DND-41 (cell line): Measurements from ENCODE around the gene SLC6A7.

Experiments
- ATAC-seq: fragments of 200-7000 bp; cut with Tn5 transposase; 3 replicates; pipeline ENCODE4 v1.9.1; 2021; ENCODE audit warnings: low read depth; ENCODE audit not compliant: insufficient read depth
- DNase-seq: peaks from one replicate; pipeline ENCODE4 v3.0.0-alpha.2; 2020
- H2AFZ ChIP-seq: 2 replicates; pipeline ENCODE4 v1.6.0; 2012; ENCODE audit warnings: low read depth, low read length
- H3K27ac ChIP-seq: 2 replicates; pipeline ENCODE4 v1.5.1; 2012; ENCODE audit warnings: low read length, inconsistent platforms
- H3K27me3 ChIP-seq: fragments of 200-600 bp; sonication (generic); 2 replicates; pipeline ENCODE4 v1.6.0; 2012; ENCODE audit warnings: low read length, mild to moderate bottlenecking, inconsistent platforms; ENCODE audit not compliant: insufficient read depth, poor library complexity
- H3K36me3 ChIP-seq: 2 replicates; pipeline ENCODE4 v1.5.1; 2012; ENCODE audit warnings: low read length, inconsistent platforms; ENCODE audit not compliant: insufficient read depth
- H3K4me1 ChIP-seq: 2 replicates; pipeline ENCODE4 v1.5.1; 2012; ENCODE audit warnings: mild to moderate bottlenecking, low read length; ENCODE audit not compliant: insufficient read depth
- H3K4me2 ChIP-seq: 2 replicates; pipeline ENCODE4 v1.6.0; 2012; ENCODE audit warnings: mild to moderate bottlenecking, moderate library complexity, low read length, inconsistent platforms; ENCODE audit not compliant: insufficient read depth
- H3K4me3 ChIP-seq, 2 experiments: fragments of 200-600 bp in 1 of 2; shearing (Covaris generic) in 1 of 2; 2 replicates each; pipeline ENCODE4 v1.5.1; 2012 to 2016; ENCODE audit warnings: inconsistent platforms in 2 of 2, low read length in 2 of 2, mild to moderate bottlenecking in 2 of 2, low read depth in 1 of 2, moderate library complexity in 1 of 2
- H3K79me2 ChIP-seq: 2 replicates; pipeline ENCODE4 v1.6.0; 2012; ENCODE audit warnings: low read length, inconsistent platforms; ENCODE audit not compliant: insufficient read depth
- H3K9ac ChIP-seq: 2 replicates; pipeline ENCODE4 v1.6.0; 2012; ENCODE audit warnings: low read depth, mild to moderate bottlenecking, inconsistent platforms, low read length, moderate library complexity
- H3K9me3 ChIP-seq: 2 replicates; pipeline ENCODE4 v1.5.1; 2012; ENCODE audit warnings: low read length, moderate library complexity, mild to moderate bottlenecking, inconsistent platforms; ENCODE audit not compliant: insufficient read depth, severe bottlenecking
- H4K20me1 ChIP-seq: 2 replicates; pipeline ENCODE4 v1.6.0; 2012; ENCODE audit warnings: low read length; ENCODE audit not compliant: insufficient read depth
- EZH2 ChIP-seq: IDR thresholded peaks from 3 replicates; pipeline ENCODE4 v1.6.1; 2012; ENCODE audit warnings: borderline replicate concordance, low read depth, mild to moderate bottlenecking, moderate library complexity, low read length, inconsistent platforms; ENCODE audit not compliant: severe bottlenecking
- TF ChIP-seq, protein P1 (sequence below): IDR thresholded peaks from 2 replicates; pipeline ENCODE4 v1.5.1; 2012; ENCODE audit warnings: borderline replicate concordance, low read length, moderate library complexity, mild to moderate bottlenecking; ENCODE audit not compliant: poor library complexity, severe bottlenecking; ENCODE audit errors: extremely low read depth

Gene SLC6A7

DNA sequence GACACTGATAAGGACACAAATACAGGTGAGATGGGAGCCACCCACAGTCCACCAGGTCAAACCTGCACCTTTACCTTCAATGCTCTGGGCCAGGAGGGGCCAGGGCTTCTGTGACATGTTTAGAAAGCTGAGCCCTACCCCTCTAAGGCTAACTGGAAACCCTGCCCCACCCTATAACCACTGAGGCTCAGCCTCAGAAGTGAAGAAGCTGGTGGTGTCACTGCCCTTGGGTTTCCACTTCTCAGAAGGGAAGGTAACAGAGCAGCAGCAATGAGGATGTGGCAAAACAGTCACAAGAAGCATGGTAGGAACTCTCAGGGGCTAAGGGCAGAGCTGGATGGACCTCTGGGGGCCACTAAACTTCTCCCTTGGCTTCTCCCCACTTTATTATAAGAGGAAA is 40.2 kb upstream of the SLC6A7 start:
- ATAC-seq (peak; percentile 68), DNase-seq (peak; percentile 33)
- TF ChIP-seq, protein P1, sequence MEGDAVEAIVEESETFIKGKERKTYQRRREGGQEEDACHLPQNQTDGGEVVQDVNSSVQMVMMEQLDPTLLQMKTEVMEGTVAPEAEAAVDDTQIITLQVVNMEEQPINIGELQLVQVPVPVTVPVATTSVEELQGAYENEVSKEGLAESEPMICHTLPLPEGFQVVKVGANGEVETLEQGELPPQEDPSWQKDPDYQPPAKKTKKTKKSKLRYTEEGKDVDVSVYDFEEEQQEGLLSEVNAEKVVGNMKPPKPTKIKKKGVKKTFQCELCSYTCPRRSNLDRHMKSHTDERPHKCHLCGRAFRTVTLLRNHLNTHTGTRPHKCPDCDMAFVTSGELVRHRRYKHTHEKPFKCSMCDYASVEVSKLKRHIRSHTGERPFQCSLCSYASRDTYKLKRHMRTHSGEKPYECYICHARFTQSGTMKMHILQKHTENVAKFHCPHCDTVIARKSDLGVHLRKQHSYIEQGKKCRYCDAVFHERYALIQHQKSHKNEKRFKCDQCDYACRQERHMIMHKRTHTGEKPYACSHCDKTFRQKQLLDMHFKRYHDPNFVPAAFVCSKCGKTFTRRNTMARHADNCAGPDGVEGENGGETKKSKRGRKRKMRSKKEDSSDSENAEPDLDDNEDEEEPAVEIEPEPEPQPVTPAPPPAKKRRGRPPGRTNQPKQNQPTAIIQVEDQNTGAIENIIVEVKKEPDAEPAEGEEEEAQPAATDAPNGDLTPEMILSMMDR, result no peak
- no peak for TF ChIP-seq EZH2
- Histone ChIP-seq H3K9ac (no peak overlapping the region), H3K36me3 (no peaks in the 10 kb centered on the region), H3K27me3 (no peaks in the 10 kb centered on the region), H3K4me3 (no peak overlapping the region), H3K79me2 (no peaks in the 10 kb centered on the region), H3K4me2 (no peak overlapping the region), H3K9me3 (no peaks in the 10 kb centered on the region), H4K20me1 (no peaks in the 10 kb centered on the region; the same call in none of the 2 replicates), H2AFZ (no peak overlapping the region), H3K4me1 (peaks cover 9% of the 10 kb centered on the region), H3K27ac (no peak overlapping the region)

DNA sequence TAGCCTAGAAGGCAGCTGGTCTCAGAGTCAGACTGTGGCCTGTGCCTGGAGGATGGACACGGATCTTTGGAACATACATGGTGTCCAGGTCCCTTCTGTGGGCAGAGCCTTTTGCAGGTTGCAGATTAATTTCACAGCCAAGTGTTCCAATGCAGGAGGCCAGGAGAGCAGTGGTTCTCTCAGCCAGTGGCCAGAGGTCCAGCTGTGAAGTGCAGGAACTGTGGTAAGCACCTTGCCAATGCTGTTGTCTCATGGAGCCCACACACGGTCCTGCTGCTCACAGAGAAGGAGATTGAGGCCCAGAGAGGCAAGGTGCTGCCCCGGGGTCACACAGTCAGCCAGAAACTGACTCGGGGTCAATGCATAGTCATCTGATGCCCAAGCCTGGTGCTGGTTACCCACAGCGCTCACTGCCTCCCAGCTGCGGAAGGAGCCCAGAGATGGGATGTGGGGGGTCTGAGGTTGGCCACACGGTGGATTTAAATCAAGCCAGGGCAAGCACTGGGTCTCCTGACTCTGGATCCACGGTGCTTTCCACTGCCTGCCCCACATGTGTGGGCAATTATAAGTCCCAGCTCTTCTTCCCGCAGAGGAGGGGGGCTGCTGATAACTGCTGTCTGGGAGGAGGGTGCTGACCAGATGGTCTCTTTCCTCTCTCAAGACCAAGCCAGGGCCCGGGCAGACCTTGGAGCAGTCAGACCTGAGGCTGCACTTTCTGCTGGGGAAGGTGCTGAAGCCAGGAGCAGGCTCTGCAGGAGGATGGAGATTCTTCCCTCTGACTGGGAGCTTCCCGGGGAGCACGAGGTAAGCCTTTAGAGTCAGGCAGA is 37.0 kb upstream of the SLC6A7 start:
- H3K9ac ChIP-seq, result no peak overlapping the region
- no peaks in the 10 kb centered on the region; the same call in none of the 2 replicates for H4K20me1 ChIP-seq
- H3K4me2 ChIP-seq, result no peak overlapping the region

DNA sequence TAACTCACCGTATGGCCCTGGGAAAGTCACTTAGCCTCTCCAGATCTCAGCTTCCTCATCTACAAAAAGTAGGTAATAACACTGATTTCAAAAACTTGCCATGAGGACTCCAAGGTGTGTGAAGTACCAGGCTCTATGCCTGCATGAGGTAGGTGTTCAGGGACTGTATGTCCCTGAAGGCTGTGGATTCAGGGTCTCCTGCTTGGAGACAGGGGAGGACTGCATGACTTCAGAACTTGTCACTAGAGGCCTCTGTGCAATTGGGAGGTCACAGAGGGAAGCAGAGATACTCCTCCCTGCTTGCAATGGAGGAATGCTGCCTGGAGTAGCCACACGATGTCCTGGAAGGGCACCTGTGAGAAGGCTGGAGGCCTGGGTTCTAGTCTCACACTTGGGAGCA is 36.4 kb upstream of the SLC6A7 start:
- no peak overlapping the region for H2AFZ ChIP-seq
- no peaks in the 10 kb centered on the region; the same call in none of the 2 replicates for H4K20me1 ChIP-seq
- DNase-seq, result no peak
- no peaks in the 10 kb centered on the region for H3K79me2 ChIP-seq
- H3K9ac ChIP-seq, result no peak overlapping the region
- no peak for TF ChIP-seq EZH2
- TF ChIP-seq, protein P1, result no peak
- no peaks in the 10 kb centered on the region for H3K36me3 ChIP-seq
- no peak overlapping the region for H3K27ac ChIP-seq
- no peak for ATAC-seq
- H3K27me3 ChIP-seq, result no peaks in the 10 kb centered on the region
- no peak overlapping the region for H3K4me3 ChIP-seq
- H3K4me2 ChIP-seq, result no peak overlapping the region
- H3K9me3 ChIP-seq, result no peaks in the 10 kb centered on the region
- H3K4me1 ChIP-seq, result peaks cover 26% of the 10 kb centered on the region

More for the DNA sequence above, 37.0 kb upstream of the SLC6A7 start:
- Histone ChIP-seq H3K27me3 (no peaks in the 10 kb centered on the region), H3K4me1 (peaks cover 26% of the 10 kb centered on the region), H3K4me3 (no peak overlapping the region), H3K9me3 (no peaks in the 10 kb centered on the region), H3K79me2 (no peaks in the 10 kb centered on the region), H3K36me3 (no peaks in the 10 kb centered on the region), H3K27ac (no peak overlapping the region), H2AFZ (no peak overlapping the region)
- TF ChIP-seq, protein P1, result no peak
- TF ChIP-seq EZH2, result no peak
- no peak for DNase-seq
- no peak for ATAC-seq
